GM19438 (cell line): ENCODE results near the gene OSBPL6.
A peak's percentile ranks its signal among the peaks of the same experiment; 100 is the strongest.
"Not testable (repeated sequence)": the region's sequence is repeated elsewhere in the genome, so short reads cannot be mapped to it uniquely, and the experiment has no call there.

Experiments used
- ATAC-seq: cut with Tn5 transposase; IDR thresholded peaks from one replicate; pipeline ENCODE4 v1.9.1; 2021; ENCODE audit warnings: low read depth; ENCODE audit not compliant: unreplicated experiment

Gene OSBPL6

DNA sequence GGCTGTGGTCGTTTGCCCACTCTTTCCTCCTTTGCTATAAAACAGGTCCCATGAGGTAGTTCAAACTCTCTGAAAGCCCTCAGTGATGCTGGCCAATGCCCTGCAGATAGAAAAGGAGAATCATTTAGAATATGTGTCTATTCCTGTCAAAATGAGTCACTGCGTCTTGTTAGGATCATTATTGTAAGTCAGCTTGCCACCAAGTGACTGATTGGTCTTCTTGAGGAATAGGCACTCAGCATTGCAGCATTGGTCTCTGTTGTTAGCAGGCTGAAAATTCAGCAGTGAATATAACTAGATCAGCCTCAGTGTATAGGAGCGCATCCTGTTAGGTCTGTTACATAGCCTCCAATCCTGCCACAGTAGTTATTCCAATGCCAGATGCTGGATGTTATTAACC is 227.8 kb downstream of the OSBPL6 start:
- ATAC-seq = no peak

GRCh38 chr2:178423746-178424145 is 229.4 kb downstream of the OSBPL6 start:
- not testable (repeated sequence) for ATAC-seq

GRCh38 chr2:178425255-178425827 is 231.0 kb downstream of the OSBPL6 start:
- ATAC-seq = no peak

- ATAC-seq = no peak
Measured at GRCh38 chr2:178426388-178426787, 232.1 kb downstream of the OSBPL6 start.

DNA sequence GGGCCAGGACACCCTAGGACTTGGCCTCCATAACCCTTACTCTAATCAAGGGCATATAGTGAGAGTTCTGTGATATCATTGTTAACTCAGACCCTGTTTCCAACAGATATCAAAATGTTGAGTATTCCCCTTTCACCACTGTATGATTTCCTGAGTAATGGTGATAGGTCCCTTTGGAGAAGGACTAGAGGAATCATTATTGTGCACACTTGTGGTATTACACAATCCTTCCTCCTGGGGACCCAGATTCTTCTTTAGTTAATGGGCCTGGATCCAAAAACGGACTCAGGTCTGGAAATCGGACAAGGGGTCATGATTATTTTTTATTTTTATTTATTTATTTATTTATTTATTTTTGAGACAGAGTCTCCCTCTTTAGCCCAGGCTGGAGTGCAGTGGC is 233.1 kb downstream of the OSBPL6 start:
- ATAC-seq = no peak

GRCh38 chr2:178428396-178428806 is 234.1 kb downstream of the OSBPL6 start:
- ATAC-seq = no peak

GRCh38 chr2:178429336-178429735 is 235.0 kb downstream of the OSBPL6 start:
- no peak for ATAC-seq

- no peak for ATAC-seq
Measured at GRCh38 chr2:178436662-178437061, 242.3 kb downstream of the OSBPL6 start.

DNA sequence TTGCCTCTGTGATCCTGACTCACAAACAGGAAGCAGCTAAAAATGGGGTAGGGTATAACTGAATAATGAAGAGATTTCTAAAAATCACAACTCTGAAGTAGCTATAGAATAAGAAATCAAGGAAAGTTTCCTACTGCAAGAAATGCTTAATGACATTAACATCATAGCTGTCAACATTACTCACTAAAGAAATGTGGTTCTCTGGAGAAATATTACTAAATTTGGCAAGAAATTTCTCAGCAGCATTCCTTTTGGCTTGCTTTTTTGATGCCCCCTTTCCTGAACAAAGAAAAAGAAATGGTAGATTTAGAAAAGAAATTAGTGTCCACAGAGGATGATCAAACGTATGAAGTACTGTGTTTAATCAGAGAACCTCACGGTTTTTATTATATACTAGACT is 247.1 kb downstream of the OSBPL6 start:
- no peak for ATAC-seq

- ATAC-seq = no peak
Measured at GRCh38 chr2:178448968-178449661, 254.8 kb downstream of the OSBPL6 start.

DNA sequence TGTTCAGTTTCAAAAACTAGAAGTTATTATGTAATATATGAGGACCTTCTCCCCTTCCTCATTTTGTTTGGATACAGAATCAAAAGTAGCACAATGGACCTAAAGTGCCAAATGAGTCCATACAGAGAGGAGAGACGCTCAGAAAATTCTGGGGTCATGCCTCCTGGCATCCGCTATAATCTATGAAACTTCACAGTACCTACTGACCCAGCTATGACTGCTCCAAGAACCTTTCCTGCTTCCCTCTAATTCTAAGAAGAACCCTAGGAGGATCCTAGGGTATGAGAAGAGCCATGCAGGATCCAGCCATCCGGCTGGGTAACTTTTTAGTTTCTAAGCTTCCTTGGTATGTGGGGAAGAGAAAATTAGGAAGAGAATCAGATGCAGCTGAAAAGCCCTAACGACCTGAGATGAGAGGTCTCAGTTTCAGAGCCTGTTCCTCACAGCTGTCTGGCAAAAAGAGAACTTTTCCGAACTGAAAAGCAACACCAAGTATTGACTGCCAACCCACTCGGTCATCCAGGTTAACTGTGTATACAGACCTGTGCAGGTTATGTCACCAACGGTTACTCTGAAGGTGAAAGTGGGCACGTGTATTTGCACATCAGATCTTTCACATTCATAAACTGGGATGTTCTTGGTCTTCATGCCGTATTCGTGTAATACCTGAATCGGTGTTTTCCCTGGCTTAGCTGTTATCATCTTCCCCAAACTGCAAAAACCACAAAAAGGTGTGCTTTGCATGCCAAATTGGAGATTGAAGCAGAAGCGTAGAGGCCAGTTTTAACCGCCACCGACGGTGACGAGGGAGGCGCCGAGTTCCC is 255.6 kb downstream of the OSBPL6 start:
- ATAC-seq = peak; percentile 3

- ATAC-seq = peak; percentile 47
Measured at GRCh38 chr2:178450524-178450773, 256.1 kb downstream of the OSBPL6 start.

GRCh38 chr2:178450774-178451525 is 256.6 kb downstream of the OSBPL6 start, which contains the start of the genes PJVK and PRKRA:
TSS of gene PJVK (plus strand) at chr2:178451378. CDS start at chr2:178453410, 2,032 bp downstream.
TSS of gene PRKRA (minus strand) at chr2:178451175. CDS start at chr2:178451030, 145 bp downstream.
- peak; percentile 81 for ATAC-seq

DNA sequence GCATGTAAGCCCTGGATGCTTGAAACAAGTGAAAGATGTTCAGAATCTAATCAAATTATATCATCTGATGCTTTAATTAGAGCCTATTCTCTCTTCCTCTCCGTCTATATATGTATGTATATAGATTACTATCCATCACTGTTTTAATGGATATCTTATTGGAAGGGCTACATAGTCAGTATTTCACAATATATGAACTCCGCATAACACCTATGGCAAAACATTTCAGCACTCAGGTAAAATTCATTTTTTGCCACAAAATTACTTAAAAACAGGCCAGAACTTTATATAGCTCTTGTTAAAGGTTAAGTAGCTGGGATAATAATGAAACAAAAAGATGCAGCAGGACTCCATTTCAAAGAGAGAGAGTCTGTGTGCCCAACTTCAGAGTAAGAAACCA is 258.0 kb downstream of the OSBPL6 start:
- ATAC-seq = no peak
